Raji (cell line): ENCODE measurements around the gene KAZN.

Experiments
- POLR2A ChIP-seq: IDR thresholded peaks from 2 replicates; pipeline ENCODE4 v1.6.1; 2011; ENCODE audit warnings: low read depth, low read length, control low read depth; ENCODE audit not compliant: insufficient read depth

KAZN gene

DNA sequence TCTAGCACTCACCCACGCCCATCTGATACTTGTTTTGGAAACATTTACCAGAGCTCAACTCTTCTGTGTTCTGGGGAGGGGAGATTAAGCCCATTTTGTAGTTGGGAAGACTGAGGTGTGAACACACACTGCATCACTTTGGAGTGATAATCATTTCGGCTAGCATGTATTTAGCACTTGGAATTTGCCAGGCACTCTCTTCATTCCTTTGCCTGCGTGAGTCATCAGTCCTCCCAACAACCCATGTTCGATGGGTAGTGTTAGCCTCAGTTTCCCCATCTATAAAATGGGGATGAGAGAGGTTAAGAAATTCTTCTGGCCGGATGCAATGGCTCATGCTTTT, 372.3 kb downstream of the KAZN start:
- no peak for TF ChIP-seq POLR2A

- TF ChIP-seq POLR2A, result no peak
Observed at GRCh38 chr1:14971221-14971620, 372.7 kb downstream of the KAZN start.

- no peak for TF ChIP-seq POLR2A
Observed at GRCh38 chr1:14972107-14972506, 373.6 kb downstream of the KAZN start.

DNA sequence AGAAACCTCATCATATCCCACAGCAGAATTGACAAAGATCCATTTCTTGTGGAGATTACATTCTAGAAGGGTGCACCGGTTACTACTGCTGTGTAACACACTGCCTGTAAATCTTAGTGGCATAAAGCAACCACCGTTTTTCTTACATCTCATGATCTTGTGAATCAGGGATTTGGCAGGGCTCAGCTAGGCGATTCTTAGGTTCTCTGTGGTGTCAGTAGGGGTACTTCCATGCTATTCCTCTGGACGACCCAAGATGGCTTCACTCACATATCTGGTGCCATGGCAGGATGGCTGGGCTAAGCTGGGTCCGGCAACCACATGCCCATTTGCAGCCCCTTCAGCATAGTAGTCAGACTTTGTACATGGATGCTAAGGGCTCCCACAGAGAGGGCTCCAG, 375.3 kb downstream of the KAZN start:
- no peak for TF ChIP-seq POLR2A

- no peak for TF ChIP-seq POLR2A
Observed at GRCh38 chr1:14974361-14974760, 375.9 kb downstream of the KAZN start.

DNA sequence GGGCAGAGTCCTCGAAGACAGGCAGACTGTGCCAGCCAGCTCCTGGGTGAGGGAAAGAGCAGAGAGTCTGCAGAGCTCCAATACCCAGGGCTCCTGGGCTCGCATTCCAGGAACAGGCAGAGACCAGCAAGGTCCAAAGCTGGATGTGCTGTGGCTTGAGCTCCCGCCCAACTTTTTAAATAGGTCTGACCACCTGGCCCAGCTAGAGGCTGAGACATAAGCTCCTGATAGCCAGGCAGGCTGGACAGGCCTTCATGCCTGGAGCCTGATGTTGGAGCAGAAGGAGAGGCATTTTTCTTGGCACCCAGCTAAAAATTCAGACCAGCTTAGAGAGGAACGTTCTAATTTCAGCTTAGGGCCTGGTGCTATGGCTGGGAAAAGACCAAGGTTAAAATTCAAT, 376.6 kb downstream of the KAZN start:
- TF ChIP-seq POLR2A, result no peak

DNA sequence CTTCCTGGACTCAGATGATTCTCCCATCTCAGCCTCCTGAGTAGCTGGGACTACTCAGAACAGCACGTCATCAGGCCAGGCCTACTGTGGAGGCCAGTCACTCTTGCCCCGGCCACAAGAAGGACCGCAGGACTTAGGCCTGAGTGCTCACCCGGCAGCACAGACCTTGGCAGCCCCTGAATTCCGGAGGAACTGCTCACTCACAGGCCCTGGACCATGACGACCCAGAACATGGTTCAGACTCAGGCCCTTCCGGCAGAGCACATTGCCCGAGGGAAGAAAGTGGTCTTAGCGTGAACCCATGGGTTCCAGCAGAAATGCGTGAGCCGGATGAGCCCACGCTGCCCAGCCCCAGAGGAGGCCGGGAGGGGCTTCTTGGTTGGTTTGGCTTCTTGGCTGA, 377.8 kb downstream of the KAZN start:
- TF ChIP-seq POLR2A, result no peak

GRCh38 chr1:14977338-14977931, 378.9 kb downstream of the KAZN start:
- no peak for TF ChIP-seq POLR2A

DNA sequence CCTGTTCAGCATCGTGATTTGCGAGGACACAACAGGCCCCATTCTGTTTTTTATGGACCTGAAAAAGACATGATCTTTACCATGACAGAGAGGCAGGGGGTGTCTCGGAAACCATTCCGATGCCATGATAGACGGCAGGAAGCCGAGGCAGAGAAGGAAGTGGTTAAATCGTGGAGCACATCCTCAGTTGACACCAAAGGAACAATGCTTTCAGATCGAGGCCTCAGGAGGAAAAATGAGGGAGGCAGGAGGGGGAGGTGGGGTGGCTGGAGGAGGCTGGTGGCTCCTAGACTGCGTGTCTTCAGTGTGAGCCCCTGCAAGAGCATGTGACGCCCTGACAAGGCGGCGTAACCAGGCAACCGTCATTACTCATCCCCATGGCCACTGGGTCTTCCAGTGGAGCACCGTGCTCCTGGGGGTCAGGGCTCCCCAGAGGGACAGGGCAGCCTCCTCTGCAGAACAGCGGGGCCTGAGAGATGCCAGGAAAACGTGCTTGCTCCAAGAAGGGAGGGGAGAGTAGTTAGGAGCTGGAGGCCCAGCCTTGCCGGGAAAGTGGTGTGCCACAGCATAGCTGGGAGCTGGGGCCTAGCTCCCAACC, 382.2 kb downstream of the KAZN start:
- no peak for TF ChIP-seq POLR2A

DNA sequence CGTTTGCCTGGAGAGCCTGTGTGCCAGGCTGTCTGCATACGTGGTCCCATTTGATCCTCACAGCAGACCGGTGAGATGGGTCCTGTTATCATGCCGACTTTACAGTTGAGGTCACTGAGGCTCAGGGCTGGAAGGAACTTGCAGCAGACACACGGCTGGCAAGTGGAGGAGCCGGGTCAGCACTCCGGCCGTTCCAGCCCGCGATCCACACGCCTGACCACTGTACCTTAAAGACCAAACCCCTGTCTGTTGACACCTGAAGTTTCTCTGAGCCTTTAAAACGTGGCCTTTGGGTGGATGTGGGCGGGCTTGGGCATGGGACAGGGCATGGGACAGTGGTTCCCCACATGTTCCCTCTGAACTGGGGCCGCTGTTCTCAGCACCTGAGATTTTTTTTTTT, 383.5 kb downstream of the KAZN start:
- TF ChIP-seq POLR2A, result no peak

DNA sequence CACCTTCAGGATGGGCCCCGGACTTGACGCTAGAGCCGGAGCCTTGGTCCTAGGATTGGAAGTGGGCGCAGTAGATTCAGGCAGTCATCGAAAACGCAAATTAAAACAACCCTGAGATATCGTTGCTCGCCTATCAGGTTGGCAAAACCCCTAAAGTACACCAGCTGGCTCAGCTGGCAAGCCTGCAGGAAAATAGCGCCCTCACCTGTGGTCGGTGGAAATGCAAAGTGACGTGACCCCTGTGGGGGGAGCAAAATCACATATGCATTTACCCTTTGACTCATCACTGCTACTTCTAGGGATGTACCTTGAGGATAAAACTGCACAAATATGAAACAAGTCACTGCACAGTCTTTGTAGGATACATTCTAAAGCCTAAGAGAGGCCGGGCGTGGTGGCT, 384.8 kb downstream of the KAZN start:
- TF ChIP-seq POLR2A, result no peak

GRCh38 chr1:14986168-14986567, 387.7 kb downstream of the KAZN start:
- TF ChIP-seq POLR2A, result no peak

- TF ChIP-seq POLR2A, result no peak
Observed at GRCh38 chr1:14987829-14988603, 389.5 kb downstream of the KAZN start.

DNA sequence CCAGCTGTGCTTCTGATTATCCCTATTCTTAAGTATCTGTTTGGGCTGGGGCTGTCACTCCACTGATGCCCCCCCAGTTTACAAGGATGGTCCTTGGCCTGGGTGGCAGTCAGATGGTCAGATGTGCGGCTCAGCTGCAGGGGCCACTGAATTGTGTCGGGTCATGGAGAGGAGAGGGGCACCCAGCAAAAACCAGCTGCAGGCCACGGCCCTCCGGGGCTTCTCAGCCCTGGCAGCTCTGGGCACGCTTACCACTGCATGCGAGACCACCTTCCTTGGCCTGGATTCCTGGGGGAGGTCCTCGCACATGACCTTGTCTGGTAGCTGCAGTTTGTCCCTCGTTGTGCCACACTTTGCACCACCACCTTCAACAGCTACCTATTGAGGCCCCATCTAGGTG, 390.2 kb downstream of the KAZN start:
- no peak for TF ChIP-seq POLR2A

- no peak for TF ChIP-seq POLR2A
Observed at GRCh38 chr1:14989931-14990728, 391.6 kb downstream of the KAZN start.

DNA sequence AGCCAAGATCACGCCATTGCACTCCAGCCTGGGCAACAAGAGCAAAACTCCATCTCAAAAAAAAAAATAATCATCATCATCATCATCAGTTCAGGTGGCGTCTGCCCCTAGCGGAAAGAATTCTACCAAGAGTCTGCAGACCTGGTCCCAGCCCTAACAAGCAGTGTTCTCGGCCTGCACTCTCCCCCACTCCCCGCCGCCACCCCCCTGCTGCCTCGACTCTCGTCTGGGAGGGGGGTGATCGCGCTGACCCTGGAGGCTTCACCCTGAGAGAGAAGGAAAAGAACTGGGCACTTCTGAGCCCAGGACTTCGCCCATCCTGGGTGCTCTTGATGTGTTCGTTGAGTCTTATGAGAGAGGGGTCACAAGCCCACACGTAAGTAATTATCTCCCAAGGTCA, 394.9 kb downstream of the KAZN start:
- no peak for TF ChIP-seq POLR2A

DNA sequence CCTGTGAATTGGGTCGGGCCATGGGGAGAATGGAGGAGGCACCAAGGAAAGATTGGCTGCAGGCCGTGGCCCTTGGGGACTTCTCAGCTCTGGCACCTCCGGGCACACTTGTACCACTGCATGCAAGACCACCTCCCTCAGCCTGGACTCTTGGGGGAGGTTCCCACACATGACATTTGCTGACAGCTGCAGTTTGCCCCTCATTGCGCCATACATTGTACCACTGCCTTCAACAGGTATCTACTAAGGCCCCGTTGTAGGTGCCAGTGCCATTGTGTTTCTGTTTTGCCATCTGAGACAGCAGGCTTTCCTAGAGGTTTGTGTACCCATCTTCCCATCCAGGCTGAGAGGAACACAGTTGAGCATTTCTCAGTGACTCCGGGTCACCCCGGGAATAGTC, 395.7 kb downstream of the KAZN start:
- TF ChIP-seq POLR2A, result no peak
